HCT116 (cell line): ENCODE results near the gene IPO7. TPM values are rescaled to one million over a fixed set of nuclear protein-coding genes. Genes with fewer than 3 reads are reported as not detected.

Experiments used
- ATAC-seq: fragments of 200-7000 bp; cut with Tn5 transposase; 2 replicates; pipeline ENCODE4 v1.9.1; 2020; ENCODE audit warnings: mild to moderate bottlenecking, moderate library complexity
- BruUV-seq: library from RNA; stranded (reverse); fragments of 400-500 nt; replicated peaks from 2 replicates; lab custom pipeline; 2021; lab: Mats Ljungman, UMichigan
- CTCF ChIA-PET: fragments of 300-600 bp; sonication (Branson Sonifier 250); formaldehyde crosslinking; loops from one replicate; lab custom pipeline; 2021; ENCODE audit warnings: antibody characterized with exemption; lab: Charles Lee
- POLR2A ChIA-PET: fragments of 300-600, 350-600 bp; sonication (Branson Sonifier 250); formaldehyde crosslinking; loops from one replicate; lab custom pipeline; 2021; ENCODE audit warnings: antibody characterized with exemption; lab: Charles Lee
- RAD21 ChIA-PET, 2 experiments: fragments of 300-600 bp; sonication (Branson Sonifier 250); formaldehyde crosslinking; loops; one replicate each; lab custom pipeline; 2023; ENCODE audit warnings: low total read pairs in 2 of 2; ENCODE audit not compliant: uncharacterized antibody in 2 of 2, unreplicated experiment in 2 of 2, low non-redundant PET in 1 of 2; lab: Charles Lee
- DNase-seq: peaks from one replicate; pipeline ENCODE4 v3.0.0-alpha.2; 2010; ENCODE audit warnings: low read depth, low spot score
- H2AFZ ChIP-seq: fragments of 200-600 bp; shearing (Covaris generic), sonication (generic); 2 replicates; pipeline ENCODE4 v1.6.1; 2017; ENCODE audit warnings: low read depth, mixed run types, mixed read lengths, antibody characterized with exemption, low read length; ENCODE audit not compliant: poor library complexity, severe bottlenecking
- H3K27ac ChIP-seq: 2 replicates; pipeline ENCODE4 v1.5.1; 2012; ENCODE audit warnings: low read depth, low read length
- H3K27me3 ChIP-seq: fragments of 200-600 bp; sonication (generic); 2 replicates; pipeline ENCODE4 v1.6.1; 2016; ENCODE audit warnings: mixed run types, low read length, mixed read lengths; ENCODE audit not compliant: insufficient read depth
- H3K36me3 ChIP-seq, 2 experiments: fragments of 200-500 bp in 1 of 2; fragments of 200-600 bp in 1 of 2; sonication (Bioruptor generic) in 1 of 2; sonication (generic) in 1 of 2; 2 replicates each; pipeline versions ENCODE4 v1.5.1 to v1.6.1; 2014 to 2016; ENCODE audit warnings: low read length in 2 of 2, inconsistent platforms in 1 of 2, mixed read lengths in 1 of 2, mixed run types in 1 of 2; ENCODE audit not compliant: insufficient read depth in 2 of 2, control insufficient read depth in 1 of 2
- H3K4me1 ChIP-seq, 2 experiments: fragments of 200-600 bp in 1 of 2; sonication (generic) in 1 of 2; 2 replicates each; pipeline versions ENCODE4 v1.5.1 to v1.6.1; 2012 to 2017; ENCODE audit warnings: low read length in 2 of 2, inconsistent platforms in 1 of 2, mild to moderate bottlenecking in 1 of 2, mixed read lengths in 1 of 2, mixed run types in 1 of 2, moderate library complexity in 1 of 2; ENCODE audit not compliant: insufficient read depth in 2 of 2, control insufficient read depth in 1 of 2
- H3K4me2 ChIP-seq: fragments of 200-600 bp; sonication (generic); 2 replicates; pipeline ENCODE4 v1.6.1; 2017; ENCODE audit warnings: mixed run types, low read length, mixed read lengths
- H3K4me3 ChIP-seq, 2 experiments: fragments of 200-600 bp in 1 of 2; sonication (generic) in 1 of 2; replicated peaks in 1 of 2; 2 replicates each; pipeline ENCODE4 v1.5.1; 2011 to 2016; ENCODE audit warnings: low read length in 2 of 2, control low read depth in 1 of 2, low read depth in 1 of 2, mild to moderate bottlenecking in 1 of 2, mixed read lengths in 1 of 2, mixed run types in 1 of 2
- H3K79me2 ChIP-seq: fragments of 200-600 bp; sonication (generic); 2 replicates; pipeline ENCODE4 v1.6.1; 2017; ENCODE audit warnings: mild to moderate bottlenecking, mixed run types, low read length, moderate library complexity, mixed read lengths; ENCODE audit not compliant: insufficient read depth
- H3K9ac ChIP-seq: fragments of 200-600 bp; sonication (generic); 2 replicates; pipeline ENCODE4 v1.6.1; 2016; ENCODE audit warnings: low read length, mixed read lengths
- H3K9me2 ChIP-seq: fragments of 200-600 bp; sonication (generic), shearing (Covaris generic); 2 replicates; pipeline ENCODE4 v1.6.1; 2017; ENCODE audit warnings: mixed run types, mild to moderate bottlenecking, moderate library complexity; ENCODE audit not compliant: insufficient read depth
- H3K9me3 ChIP-seq, 2 experiments: fragments of 200-500 bp in 1 of 2; fragments of 200-600 bp in 1 of 2; sonication (Bioruptor generic) in 1 of 2; sonication (generic) in 1 of 2; 2 replicates each; pipeline ENCODE4 v1.6.1; 2014 to 2017; ENCODE audit warnings: low read length in 2 of 2, mixed read lengths in 2 of 2, inconsistent platforms in 1 of 2, low read depth in 1 of 2, mild to moderate bottlenecking in 1 of 2, mixed run types in 1 of 2, moderate library complexity in 1 of 2; ENCODE audit not compliant: control insufficient read depth in 1 of 2, insufficient read depth in 1 of 2
- H4K20me1 ChIP-seq: fragments of 200-600 bp; sonication (generic), shearing (Covaris generic); 2 replicates; pipeline ENCODE4 v1.6.1; 2017; ENCODE audit warnings: mixed run types, mild to moderate bottlenecking, moderate library complexity; ENCODE audit not compliant: insufficient read depth
- ATF3 ChIP-seq: IDR thresholded peaks from 2 replicates; pipeline ENCODE4 v1.6.1; 2012
- CEBPB ChIP-seq: IDR thresholded peaks from 2 replicates; pipeline ENCODE4 v1.6.1; 2012; ENCODE audit warnings: low read depth
- EZH2phosphoT487 ChIP-seq: fragments of 200-600 bp; IDR thresholded peaks from 2 replicates; pipeline ENCODE4 v1.6.1; 2018; ENCODE audit warnings: antibody characterized with exemption, borderline replicate concordance
- FOSL1 ChIP-seq: IDR thresholded peaks from 2 replicates; pipeline ENCODE4 v1.6.1; 2012; ENCODE audit warnings: low read depth
- MAX ChIP-seq: IDR thresholded peaks from 2 replicates; pipeline ENCODE4 v1.6.1; 2012
- POLR2A ChIP-seq: IDR thresholded peaks from 2 replicates; pipeline ENCODE4 v1.7.0; 2011; ENCODE audit warnings: borderline replicate concordance; ENCODE audit not compliant: insufficient read depth, insufficient read length; ENCODE audit errors: extremely low read depth
- POLR2AphosphoS5 ChIP-seq: IDR thresholded peaks from 2 replicates; pipeline ENCODE4 v1.6.1; 2011; ENCODE audit warnings: mild to moderate bottlenecking, low read depth, low read length, moderate library complexity
- REST ChIP-seq: IDR thresholded peaks from 2 replicates; pipeline ENCODE4 v1.6.1; 2012; ENCODE audit warnings: low read depth
- SIN3A ChIP-seq: IDR thresholded peaks from 2 replicates; pipeline ENCODE4 v1.6.1; 2012; ENCODE audit warnings: low read depth
- SP1 ChIP-seq: IDR thresholded peaks from 2 replicates; pipeline ENCODE4 v1.6.1; 2012; ENCODE audit warnings: low read depth
- ZBTB33 ChIP-seq: IDR thresholded peaks from 2 replicates; pipeline ENCODE4 v1.6.1; 2011; ENCODE audit warnings: mild to moderate bottlenecking, low read length, moderate library complexity; ENCODE audit not compliant: insufficient replicate concordance; ENCODE audit errors: extremely low read depth
- ZFX ChIP-seq: fragments of 450-650 bp; IDR thresholded peaks from 2 replicates; pipeline ENCODE4 v1.6.1; 2017
- intact Hi-C: fragments of 100-400 bp; cut with micrococcal nuclease; formaldehyde crosslinking; loops from 2 replicates; pipeline ENCODE4 v1.10.0; 2022
- total RNA-seq: library from RNA; stranded (reverse); gene quantifications from one replicate; pipeline ENCODE4 v1.2.1, GENCODE V29; 2021; ENCODE audit not compliant: unreplicated experiment

The IPO7 gene
- total RNA-seq, 1 experiment from 2014 or later, result 186 TPM

- no peak for TF ChIP-seq ZBTB33
- peak; percentile 99 for TF ChIP-seq SP1
Measured at GRCh38 chr11:9460322-9461062, 76.0 kb downstream of the IPO7 start, which contains the start of gene ZNF143 (continued).

GRCh38 chr11:9461063-9461759 lies 76.8 kb downstream of the IPO7 start:
- H3K4me2 ChIP-seq, result peak overlapping the region; percentile 83
- intact Hi-C loops, result loop anchor here (2.0 to 5.0 kb wide), 2 partner anchors 96 to 151 kb away; no protein-coding TSS in a partner anchor
- ChIA-PET RAD21 (no interaction called here), POLR2A (interaction anchor here (0.7 to 4.0 kb wide), 28 partner anchors 8 to 549 kb away, joined by 3 to 14 read pairs (median 4); partner anchors contain the start of genes DENND5A, TMEM41B and WEE1), CTCF (interaction anchor here (1.0 kb wide), 2 partner anchors 45 kb away, joined by 3 to 4 read pairs; no protein-coding TSS in a partner anchor)
- no peaks in the 10 kb centered on the region for H3K27me3 ChIP-seq
- peaks cover 60% of the 10 kb centered on the region for H3K79me2 ChIP-seq
- ATAC-seq, result peak; percentile 61
- H4K20me1 ChIP-seq, result no peaks in the 10 kb centered on the region
- no TSS peak for BruUV-seq
- H3K9ac ChIP-seq, result peak overlapping the region; percentile 89
- peak overlapping the region; percentile 58 to 69 for H3K4me3 ChIP-seq
- H3K27ac ChIP-seq, result peak overlapping the region; percentile 97
- no peaks in the 10 kb centered on the region for H3K9me3 ChIP-seq
- H3K4me1 ChIP-seq, result peaks cover 10 to 27% of the 10 kb centered on the region in 2 experiments
- H2AFZ ChIP-seq, result no peak overlapping the region
- DNase-seq, result no peak
- no peaks in the 10 kb centered on the region for H3K9me2 ChIP-seq
- no peaks in the 10 kb centered on the region for H3K36me3 ChIP-seq
- TF ChIP-seq ZFX, result peak; percentile 96
- TF ChIP-seq ZBTB33, result peak; percentile 22
- TF ChIP-seq ATF3, result no peak
- TF ChIP-seq EZH2phosphoT487, result no peak
- TF ChIP-seq SIN3A, result peak; percentile 47; the same call in 1 of the 2 replicates
- peak; percentile 61 for TF ChIP-seq MAX
- TF ChIP-seq CEBPB, result no peak
- TF ChIP-seq FOSL1, result no peak
- TF ChIP-seq POLR2A, result peak; percentile 97
- peak; percentile 99 for TF ChIP-seq POLR2AphosphoS5
- TF ChIP-seq SP1, result no peak
- TF ChIP-seq REST, result no peak
